GM13976 (cell line): Measurements from ENCODE around the gene MED15.
"Not testable (repeated sequence)": the region's sequence is repeated elsewhere in the genome, so short reads cannot be mapped to it uniquely, and the experiment has no call there.

Experiments
- DNase-seq: peaks from one replicate; pipeline ENCODE4 v3.0.0; 2012; ENCODE audit warnings: low spot score
- in situ Hi-C: fragments of 300-500 bp; cut with MboI; formaldehyde crosslinking; loops from one replicate; pipeline ENCODE4 v1.12.0; 2022; ENCODE audit warnings: low sequenced_read_pairs, mixed read lengths, inconsistent platforms; ENCODE audit not compliant: unreplicated experiment
- TF ChIP-seq, protein P1 (sequence below): IDR thresholded peaks from 2 replicates; pipeline ENCODE4 v1.5.1; 2012; ENCODE audit warnings: borderline replicate concordance, mild to moderate bottlenecking; ENCODE audit not compliant: insufficient read depth; ENCODE audit errors: extremely low read depth, missing control alignments, control extremely low read depth

Gene MED15

DNA sequence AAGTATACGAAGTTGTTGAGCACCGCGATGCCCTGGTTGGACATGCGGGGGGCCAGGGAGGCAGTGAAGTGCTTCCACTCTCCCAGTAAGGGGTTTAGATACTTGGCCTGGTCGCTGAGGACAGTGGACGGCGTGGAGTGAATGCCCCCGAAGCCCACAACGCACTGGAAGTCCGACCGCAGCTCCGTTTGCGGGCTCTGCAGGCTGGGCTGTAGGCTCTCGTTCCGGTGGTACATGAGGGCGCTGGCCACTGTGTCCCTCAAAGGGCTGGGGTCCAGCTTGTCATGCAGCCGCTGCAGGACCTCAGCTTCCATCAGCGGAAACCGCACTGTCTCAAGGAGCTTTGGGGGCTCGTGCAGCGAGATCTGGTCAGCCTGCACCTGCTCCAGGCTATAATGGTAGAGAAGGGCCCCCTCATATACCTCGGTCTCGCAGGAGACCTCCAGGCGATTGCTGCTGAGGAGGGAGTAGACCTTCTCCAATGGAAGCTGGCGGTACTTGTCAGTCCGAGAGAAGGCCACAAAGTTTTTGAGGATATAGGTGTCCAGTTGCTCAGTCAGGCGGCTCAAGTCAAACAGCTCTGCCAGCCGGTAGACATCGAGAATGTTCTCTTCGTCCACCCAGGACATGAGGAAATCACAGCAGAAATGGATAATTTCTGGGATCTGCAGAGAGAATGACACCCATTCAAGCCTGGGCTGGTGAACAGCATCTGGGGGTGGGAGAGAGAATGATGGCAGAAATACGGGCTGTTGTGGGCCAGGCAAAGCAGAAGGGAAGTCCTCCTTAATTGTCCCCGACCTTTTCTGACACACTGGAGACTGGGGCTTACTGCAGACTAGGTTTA lies 42.3 kb upstream of the MED15 start:
- in situ Hi-C loops: no loop called here
- TF ChIP-seq, protein P1, sequence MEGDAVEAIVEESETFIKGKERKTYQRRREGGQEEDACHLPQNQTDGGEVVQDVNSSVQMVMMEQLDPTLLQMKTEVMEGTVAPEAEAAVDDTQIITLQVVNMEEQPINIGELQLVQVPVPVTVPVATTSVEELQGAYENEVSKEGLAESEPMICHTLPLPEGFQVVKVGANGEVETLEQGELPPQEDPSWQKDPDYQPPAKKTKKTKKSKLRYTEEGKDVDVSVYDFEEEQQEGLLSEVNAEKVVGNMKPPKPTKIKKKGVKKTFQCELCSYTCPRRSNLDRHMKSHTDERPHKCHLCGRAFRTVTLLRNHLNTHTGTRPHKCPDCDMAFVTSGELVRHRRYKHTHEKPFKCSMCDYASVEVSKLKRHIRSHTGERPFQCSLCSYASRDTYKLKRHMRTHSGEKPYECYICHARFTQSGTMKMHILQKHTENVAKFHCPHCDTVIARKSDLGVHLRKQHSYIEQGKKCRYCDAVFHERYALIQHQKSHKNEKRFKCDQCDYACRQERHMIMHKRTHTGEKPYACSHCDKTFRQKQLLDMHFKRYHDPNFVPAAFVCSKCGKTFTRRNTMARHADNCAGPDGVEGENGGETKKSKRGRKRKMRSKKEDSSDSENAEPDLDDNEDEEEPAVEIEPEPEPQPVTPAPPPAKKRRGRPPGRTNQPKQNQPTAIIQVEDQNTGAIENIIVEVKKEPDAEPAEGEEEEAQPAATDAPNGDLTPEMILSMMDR: no peak

DNA sequence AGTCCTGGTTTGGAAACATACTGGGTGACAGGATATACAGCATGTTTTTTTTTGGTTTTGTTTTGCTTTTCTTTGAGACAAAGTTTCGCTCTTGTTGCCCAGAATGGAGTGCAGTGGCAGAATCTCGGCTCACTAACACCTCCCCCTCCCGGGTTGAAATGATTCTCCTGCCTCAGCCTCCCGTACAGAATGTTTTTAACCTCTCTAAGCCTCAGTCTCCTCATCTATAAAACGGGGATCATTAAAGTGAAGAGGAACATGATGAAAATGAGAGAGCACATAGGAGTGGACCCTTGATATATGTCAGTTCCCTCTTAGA lies 41.7 kb upstream of the MED15 start:
- TF ChIP-seq, protein P1: no peak
- in situ Hi-C loops: no loop called here
- no peak for DNase-seq

More for the DNA sequence above, 42.3 kb upstream of the MED15 start:
- no peak for DNase-seq

DNA sequence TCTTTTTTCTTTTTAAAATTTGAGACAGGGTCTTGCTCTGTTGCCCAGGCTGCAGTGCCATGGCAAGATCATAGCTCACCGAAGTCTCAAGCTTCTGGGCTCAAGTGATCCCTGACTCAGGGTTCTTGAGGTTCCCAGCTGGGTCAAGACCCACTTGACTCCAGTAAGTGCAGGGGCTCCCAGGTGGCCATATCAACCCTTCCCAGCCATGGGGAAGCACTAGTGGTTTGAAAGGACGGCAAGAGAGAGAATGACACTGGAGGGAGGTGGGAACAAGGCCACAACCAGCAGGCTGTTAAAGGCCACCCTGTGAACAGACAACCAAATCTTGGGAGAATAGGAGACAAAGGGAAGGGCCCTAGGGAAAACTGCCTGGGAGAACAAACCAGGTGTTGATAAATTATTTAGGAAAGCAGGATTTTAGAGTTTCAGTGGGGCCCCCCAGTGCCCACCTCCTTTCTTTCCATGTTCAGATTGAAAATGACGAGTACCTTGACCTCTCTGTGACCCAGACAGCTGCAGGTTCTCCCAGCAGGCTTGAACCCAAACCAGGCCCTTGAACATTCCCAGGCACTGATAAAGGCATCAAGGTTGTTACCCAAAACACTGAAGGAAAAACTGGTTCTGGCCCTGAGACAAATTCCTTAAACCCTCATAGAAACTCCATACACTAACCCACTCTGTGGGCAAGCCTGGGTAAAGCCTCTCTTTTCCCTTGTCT lies 40.6 kb upstream of the MED15 start:
- TF ChIP-seq, protein P1: no peak
- in situ Hi-C loops: no loop called here
- no peak for DNase-seq

DNA sequence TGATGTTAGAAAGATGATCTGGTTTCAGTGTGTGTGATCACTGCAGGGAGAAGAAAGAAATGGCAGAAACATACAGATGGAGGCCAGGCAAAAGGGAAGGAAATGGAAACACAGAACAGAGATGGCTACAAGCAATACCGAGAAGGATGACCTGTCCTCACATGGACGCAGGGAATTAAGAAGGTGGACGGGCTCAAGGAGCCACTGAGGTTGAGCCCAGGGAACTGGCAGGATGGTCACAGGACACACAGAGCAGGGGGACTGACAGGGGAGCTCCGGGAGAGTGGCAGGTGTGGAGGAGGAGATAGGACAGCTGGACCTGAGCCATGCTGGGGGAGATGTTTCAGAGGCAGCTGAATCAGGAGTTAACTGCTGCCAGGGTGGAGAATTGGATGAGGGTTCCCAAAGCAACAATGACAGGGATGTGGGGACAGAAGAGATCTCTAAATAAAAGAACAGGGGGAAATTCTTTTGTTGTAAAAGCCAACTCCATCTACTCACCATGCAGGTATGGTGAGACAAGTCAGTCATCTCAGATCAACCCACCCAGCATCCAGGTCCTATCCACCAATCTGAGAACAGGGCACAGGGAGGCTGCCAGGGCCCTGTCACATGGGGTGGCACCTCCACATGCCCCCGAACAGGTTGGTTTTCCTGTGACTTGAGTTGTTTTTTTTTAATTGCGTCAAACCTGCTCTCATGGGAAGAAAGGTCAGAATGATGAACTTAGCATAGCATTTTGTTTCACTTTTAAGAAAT lies 38.1 kb upstream of the MED15 start:
- in situ Hi-C loops: no loop called here
- TF ChIP-seq, protein P1: no peak
- no peak for DNase-seq

DNA sequence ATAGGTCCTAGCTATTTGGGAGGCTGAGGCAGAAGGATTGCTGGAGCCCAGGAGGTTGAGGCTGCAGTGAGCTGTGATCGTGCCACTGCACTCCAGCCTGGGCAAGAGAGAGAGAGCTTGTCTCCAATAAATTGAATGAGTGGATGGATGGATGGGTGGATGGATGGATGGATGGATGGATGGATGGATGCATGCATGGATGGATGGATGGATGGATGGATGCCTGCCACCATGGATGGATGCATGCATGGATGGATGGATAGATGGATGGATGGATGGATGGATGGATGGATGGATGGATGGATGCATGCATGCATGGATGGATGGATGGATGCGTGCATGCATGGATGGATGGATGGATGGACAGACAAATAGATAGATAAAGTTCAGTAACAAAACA lies 36.9 kb upstream of the MED15 start:
- in situ Hi-C loops, DNase-seq: not testable (repeated sequence)

DNA sequence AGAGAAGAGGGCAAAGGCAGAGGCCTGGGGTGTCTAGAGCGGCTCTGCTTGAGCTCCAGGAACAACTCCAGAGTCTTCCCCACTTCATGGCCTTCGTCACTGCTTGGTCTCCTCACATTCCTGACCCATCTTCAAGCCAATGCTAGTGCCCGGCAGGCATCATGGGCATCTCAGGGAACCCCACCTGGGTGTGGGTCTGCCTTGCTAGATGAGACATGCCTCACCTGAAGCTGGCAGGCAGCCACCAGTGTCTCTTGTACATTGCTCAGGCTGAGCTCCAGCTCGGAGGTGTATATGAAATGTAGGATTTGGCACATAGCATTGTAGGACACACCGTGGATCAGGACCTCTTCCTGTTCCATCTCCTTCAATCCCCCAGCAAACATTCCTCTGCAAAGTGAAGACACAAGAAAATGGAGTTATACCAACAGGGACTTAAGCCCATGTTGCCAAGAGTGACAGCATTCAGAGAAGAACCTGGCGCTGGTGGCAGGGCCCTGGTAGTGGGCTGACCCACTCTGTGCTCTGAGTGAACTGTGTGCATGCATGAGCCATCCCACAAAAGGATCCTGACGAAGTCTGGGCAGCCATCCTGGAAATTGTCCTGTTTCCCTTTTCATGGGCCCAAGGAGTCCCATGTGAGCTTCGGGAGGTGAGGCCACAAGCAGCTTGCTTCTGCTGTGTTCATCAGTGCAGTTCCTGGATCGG lies 36.1 kb upstream of the MED15 start:
- no peak for DNase-seq
- in situ Hi-C loops: no loop called here
- TF ChIP-seq, protein P1: no peak
